DMS 273 (cell line): ENCODE results near the gene DNASE2B.
A peak's percentile ranks its signal among the peaks of the same experiment; 100 is the strongest.

ENCODE experiments used
- DNase-seq: peaks from one replicate; lab custom pipeline; 2025; ENCODE audit not compliant: unreplicated experiment; lab: John Stamatoyannopoulos, UW

DNASE2B gene

DNA sequence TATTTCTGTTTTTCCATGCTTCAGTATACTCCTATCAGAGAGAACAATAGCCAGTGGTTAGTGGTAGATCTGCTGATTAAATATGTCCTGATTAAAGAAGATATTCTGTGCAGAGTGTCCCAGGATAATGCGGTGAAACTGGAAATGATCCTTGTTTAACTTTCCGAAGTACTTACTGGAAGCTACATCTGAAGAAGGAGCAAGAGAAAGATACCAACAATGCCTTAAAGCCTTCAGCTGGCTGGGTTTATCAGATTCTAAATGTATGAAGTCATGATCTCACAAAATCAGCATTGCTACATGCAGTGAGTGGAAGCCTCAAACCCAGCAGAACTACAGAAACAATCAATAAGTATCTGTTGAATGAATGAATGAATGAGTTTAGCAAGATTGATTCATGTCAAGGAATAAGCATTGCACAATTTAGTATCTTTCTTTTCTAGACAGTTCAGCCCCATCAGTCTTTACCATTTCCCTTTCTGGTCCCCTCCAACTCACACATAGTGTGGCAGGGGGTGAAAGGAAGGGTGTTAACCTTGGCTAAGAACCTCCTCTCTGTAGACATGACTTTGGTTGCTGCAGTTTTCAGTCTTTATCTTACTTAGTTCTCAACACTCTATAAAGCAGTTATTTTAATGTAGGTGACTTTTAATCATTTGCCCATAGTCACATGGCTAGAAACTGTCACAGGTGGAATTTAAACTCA is 24.7 kb upstream of the DNASE2B start:
- DNase-seq: no peak

GRCh38 chr1:84374991-84375696 is 23.1 kb upstream of the DNASE2B start:
- DNase-seq: no peak

DNA sequence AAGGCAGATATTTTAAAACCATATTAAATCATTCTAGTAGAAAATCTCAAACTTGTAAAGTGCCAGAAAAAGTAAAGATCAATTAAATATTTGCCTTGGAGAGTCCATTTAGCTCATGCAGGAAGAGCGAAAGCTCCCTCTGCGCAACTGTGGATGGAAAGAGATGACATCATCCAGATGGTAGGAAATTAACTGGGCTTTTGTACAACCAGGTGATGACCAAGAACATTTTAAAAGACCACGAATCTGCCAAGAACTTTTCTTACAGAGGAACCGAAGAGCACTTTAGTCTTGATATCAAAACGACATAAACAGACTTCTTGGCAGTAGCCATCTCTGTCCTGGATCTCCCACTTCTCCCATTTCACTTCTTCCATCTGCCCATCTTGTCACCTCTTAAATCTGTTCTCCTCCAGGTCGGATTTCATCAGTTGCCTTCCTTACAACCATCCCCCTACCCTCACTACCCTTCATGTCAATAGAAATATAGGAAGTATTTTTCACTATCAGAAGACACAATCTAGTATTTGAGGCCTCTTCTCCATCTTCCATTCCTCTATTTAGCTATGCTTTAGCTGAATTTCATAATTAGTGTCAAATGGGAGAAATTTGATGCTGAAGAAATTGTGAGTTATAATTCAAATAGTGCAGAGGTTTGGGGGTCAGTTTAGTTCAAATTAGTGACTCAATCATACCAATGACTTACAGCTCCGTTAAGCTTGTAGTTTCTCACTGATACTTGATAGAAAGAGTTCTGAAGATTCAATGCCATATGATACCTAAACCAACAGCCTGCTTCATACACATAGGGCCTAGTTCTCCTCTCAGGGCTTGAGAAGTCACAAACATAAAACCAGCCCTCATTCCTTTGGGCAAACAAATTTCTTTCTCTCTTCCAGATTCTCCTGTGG is 22.0 kb upstream of the DNASE2B start:
- DNase-seq: peak; percentile 3

GRCh38 chr1:84377480-84378095 is 20.7 kb upstream of the DNASE2B start:
- DNase-seq: peak; percentile 4

GRCh38 chr1:84379138-84379916 is 19.0 kb upstream of the DNASE2B start:
- DNase-seq: no peak

DNA sequence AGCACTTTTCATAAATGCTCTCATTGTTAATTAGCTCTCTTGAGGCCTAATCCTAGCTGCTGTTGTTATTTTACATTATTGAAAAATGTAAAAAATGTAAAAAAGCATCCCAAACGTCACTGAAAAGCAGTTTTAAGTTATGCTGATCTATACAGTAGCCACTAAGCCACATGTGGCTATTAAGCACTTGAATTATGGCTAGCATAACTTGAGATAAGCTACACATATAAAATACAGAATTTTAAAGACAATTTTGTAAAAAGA is 18.4 kb upstream of the DNASE2B start:
- DNase-seq: no peak

DNA sequence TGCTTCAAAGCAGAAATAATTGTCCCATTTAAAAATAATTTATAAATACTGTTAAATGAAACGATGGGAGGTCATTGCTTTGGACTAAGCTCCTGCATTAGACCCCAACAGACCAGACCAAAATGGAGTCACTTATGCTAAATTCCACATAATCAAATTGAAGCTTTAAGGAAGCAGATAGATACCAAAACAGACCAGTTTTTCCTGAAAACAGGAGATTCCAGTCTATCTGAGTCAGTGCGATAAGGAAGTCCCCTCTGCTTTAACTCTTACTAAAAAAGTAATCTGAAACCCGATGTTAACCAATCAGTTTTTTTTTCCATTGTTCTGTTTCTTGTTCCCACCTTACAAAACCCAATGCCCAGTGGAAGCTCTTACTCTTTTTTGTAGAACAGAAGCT is 16.2 kb upstream of the DNASE2B start:
- DNase-seq: no peak

DNA sequence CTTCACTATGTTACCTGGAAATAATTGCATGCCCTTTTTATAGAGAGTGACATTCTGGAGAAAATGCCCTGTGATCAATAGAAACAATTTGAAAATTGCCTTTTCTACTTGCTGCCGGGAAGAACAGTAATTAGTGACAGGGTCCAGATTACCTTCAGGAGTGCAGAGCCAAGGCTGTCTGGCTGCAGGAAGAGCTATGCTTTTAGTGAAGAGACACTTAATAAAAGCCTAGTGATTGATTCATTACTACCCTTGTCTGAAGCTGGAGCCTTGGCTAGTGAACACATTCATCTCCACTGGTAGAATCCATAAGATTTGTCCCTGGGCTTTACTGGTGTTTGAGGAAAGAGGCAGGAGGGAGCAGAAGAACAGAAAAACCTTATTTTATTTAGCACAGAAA is 12.9 kb upstream of the DNASE2B start:
- no peak for DNase-seq

GRCh38 chr1:84386716-84387479 is 11.4 kb upstream of the DNASE2B start:
- no peak for DNase-seq

DNA sequence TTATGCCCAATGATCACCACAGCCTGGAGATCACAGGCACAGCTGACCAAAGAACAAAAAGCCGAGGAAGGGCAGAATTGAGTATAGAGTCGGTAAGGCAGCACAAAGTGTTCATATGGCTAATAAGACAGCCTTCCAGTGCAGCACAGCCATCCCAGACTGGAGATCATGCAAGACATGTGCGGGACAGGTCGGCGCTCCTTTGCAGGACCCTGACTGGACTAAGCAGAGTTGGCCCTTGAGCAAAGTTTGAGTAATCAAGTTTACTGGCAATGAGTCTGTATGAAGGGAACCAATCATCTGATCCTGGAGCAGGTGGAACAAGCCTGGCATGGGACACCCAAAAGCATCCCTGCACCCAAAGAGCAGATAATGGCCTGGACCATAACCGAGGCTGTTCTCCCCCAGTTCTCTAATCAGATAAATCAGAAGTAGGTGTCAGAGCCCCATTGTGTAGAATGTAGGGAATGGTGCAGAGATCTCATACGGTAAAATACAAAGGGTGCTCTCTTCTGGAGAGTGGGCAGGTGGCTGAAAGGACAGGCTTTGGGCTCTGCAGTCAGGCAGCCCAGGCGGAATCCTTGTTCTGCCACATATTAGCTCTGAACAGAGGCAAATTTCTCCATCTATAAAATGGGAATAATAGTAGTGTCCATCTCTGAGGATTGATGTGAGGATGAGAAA is 10.7 kb upstream of the DNASE2B start:
- peak; percentile 18 for DNase-seq

- DNase-seq: no peak
Observed at GRCh38 chr1:84390226-84390625, 8.1 kb upstream of the DNASE2B start.

DNA sequence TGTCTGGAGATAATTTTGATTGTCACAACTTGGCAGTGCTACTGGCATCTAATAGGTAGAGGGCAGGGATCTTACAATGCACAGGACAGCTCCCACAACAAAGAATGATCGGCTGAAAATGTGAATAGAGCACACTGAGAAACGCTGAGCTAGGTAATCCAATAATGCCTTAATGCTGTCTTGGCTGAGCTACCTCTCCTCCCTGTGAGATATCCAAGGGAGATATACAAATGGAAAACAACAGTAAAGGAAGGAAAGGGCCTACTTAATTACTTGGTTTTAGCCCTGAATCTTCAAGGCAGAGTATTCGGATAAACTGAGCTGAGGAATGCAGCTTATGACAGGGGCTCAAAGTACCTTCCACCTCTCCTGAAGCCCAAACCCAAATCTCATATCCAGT is 2.9 kb downstream of the DNASE2B start:
- DNase-seq: no peak

DNA sequence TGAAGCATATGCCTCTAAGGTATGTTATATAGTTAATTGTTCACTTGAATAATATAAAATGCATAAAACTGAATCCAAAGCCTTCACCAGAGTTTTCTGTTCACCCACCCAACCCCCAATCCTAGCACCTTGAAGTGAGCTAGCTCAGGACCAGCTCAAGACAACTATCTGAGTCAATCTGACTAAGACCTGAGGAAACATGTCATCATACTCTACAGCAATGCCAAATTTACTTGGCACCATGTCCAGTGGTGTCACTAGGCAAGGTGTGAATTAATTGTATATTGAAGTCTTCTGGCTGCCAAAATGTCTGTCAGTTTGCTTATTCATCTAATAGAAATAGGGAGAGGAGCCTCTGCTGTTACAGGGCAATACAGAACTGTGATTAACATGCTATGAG is 3.8 kb downstream of the DNASE2B start:
- peak; percentile 3 for DNase-seq

DNA sequence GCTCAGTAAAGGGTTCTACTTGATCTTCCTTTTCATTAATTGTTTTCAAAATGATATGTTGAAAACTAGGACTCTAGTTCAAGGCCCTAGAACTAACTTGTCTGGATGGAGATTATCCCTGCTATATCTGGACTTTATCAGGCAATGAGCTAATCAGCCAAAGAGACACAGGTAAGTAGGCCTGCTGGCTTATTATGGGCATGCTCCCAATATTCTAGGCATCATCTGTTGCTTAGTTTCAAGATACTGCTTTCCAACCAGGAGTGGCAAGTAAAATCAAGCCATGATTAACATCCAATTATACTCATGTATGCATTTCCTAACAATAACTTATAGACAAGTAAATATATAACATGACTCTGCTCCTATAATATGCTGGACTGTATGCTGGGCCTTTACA is 4.2 kb downstream of the DNASE2B start:
- DNase-seq: no peak

GRCh38 chr1:84403347-84403746 is 5.1 kb downstream of the DNASE2B start:
- no peak for DNase-seq

DNA sequence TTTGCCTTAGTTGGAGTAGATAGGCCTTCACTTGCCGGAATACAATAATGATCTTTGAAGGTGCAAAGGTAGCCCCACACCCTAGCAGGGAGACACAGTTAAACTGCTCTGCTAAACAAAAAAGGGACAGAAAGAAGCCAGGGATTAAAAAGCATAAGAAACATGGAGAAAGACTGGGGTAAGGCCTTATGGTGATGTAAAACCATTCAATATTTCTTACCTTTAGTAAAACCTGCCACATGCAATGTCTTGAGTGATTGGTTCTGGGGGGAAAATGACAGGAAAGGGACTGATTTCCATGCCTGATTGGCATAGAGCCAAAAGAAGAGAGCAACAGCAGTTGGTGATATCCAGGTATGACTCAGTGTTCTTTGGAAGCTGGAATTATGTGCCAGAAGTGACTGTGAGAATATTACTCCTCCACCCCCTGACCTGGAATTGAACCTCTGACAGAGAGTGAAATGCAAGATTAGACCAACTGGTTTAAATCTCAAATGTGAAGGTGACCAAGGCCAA is 8.1 kb downstream of the DNASE2B start:
- peak; percentile 6 for DNase-seq

- no peak for DNase-seq
Observed at GRCh38 chr1:84407524-84407923, 9.2 kb downstream of the DNASE2B start.

DNA sequence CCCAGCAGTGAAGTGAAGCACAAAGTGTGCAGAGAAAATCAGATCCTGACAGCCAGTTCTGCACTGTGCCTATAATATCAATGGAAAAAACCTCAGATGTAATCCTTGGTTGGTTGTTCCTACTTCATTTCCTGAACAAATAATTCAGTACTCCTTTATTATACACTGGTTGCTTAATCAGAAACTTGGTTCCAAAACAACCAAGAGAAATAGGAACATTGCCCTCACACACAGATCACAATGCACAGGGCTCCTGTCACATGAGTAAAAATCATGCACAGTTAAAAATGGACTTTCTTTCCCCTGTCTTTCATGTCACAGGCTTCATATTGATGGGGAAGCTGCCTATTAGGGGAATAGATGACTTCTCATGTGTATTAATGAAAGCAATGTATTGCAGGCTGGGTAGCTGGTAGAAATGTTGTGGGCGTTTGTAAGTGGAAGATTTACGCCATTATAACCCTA is 9.7 kb downstream of the DNASE2B start:
- no peak for DNase-seq

GRCh38 chr1:84409888-84410287 is 11.6 kb downstream of the DNASE2B start:
- no peak for DNase-seq
